K562 (cell line): ENCODE results near the gene POM121. TPM values are rescaled to one million over a fixed set of nuclear protein-coding genes. Genes with fewer than 3 reads are reported as not detected.
"Not testable (repeated sequence)": the region's sequence is repeated elsewhere in the genome, so short reads cannot be mapped to it uniquely, and the experiment has no call there.

Source experiments
- ATAC-seq: fragments of 200-7000 bp; cut with Tn5 transposase; 3 replicates; pipeline ENCODE4 v1.9.1; 2020; ENCODE audit warnings: moderate library complexity
- BruUV-seq: library from RNA; stranded (reverse); fragments of 400-500 nt; replicated peaks from 2 replicates; lab custom pipeline; 2021; lab: Mats Ljungman, UMichigan
- CTCF ChIA-PET: fragments of 300-600 bp; formaldehyde crosslinking; extraction: SDS; loops from one replicate; lab custom pipeline; 2021; ENCODE audit warnings: low intra/inter-chr PET ratio; lab: Yijun Ruan, JAX
- POLR2A ChIA-PET: fragments of 300-600, 350-650 bp; sonication (Branson Sonifier 250); formaldehyde crosslinking; extraction: SDS; loops from one replicate; lab custom pipeline; 2021; ENCODE audit warnings: antibody characterized with exemption, inconsistent platforms; lab: Yijun Ruan, JAX
- DNase-seq, 4 experiments: peaks; one replicate each; pipeline versions ENCODE4 v3.0.0 to v3.0.0-alpha.2; 2011 to 2018; ENCODE audit warnings: low spot score in 3 of 4, mixed read lengths in 3 of 4; ENCODE audit errors: extremely low read depth in 1 of 4
- FAIRE-seq: peaks from 2 replicates; lab custom pipeline; 2011; peaks lifted over from hg19 to GRCh38; lab: Jason Lieb, UNC
- H2AFZ ChIP-seq: 2 replicates; pipeline ENCODE4 v1.6.0; 2011; ENCODE audit warnings: low read depth, low read length, control low read depth, inconsistent platforms
- H3K27ac ChIP-seq: fragments of 200-600 bp; 3 replicates; pipeline ENCODE4 v1.8.0; 2011; ENCODE audit warnings: low read depth, mild to moderate bottlenecking, control low read depth, inconsistent platforms, low read length, moderate library complexity, mixed read lengths; ENCODE audit errors: extremely low read depth
- H3K27me3 ChIP-seq, 2 experiments: fragments of 300-600 bp in 1 of 2; 2 replicates in 1 of 2; 3 replicates in 1 of 2; pipeline versions ENCODE4 v1.6.0 to v1.8.0; 2011; ENCODE audit warnings: inconsistent platforms in 2 of 2, low read length in 2 of 2, mild to moderate bottlenecking in 1 of 2, mixed read lengths in 1 of 2, moderate library complexity in 1 of 2; ENCODE audit not compliant: control insufficient read depth in 2 of 2, insufficient read depth in 2 of 2
- H3K36me3 ChIP-seq: fragments of 300-600 bp; 3 replicates; pipeline ENCODE4 v1.8.0; 2011; ENCODE audit warnings: mild to moderate bottlenecking, low read length, inconsistent platforms; ENCODE audit not compliant: control insufficient read depth, insufficient read depth
- H3K4me1 ChIP-seq, 2 experiments: fragments of 200-600 bp in 1 of 2; replicated peaks in 1 of 2; 2 replicates in 1 of 2; 3 replicates in 1 of 2; pipeline versions ENCODE4 v1.5.1 to v1.8.0; 2011; ENCODE audit warnings: inconsistent platforms in 2 of 2, low read length in 2 of 2, mild to moderate bottlenecking in 1 of 2, mixed read lengths in 1 of 2, moderate library complexity in 1 of 2; ENCODE audit not compliant: control insufficient read depth in 2 of 2, insufficient read depth in 2 of 2
- H3K4me2 ChIP-seq: 2 replicates; pipeline ENCODE4 v1.6.1; 2011; ENCODE audit warnings: low read length, control low read depth, inconsistent platforms, mixed read lengths; ENCODE audit not compliant: insufficient read depth
- H3K4me3 ChIP-seq: fragments of 200-600 bp; sonication (generic), shearing (Covaris generic); 2 replicates; pipeline ENCODE4 v1.5.1; 2016; ENCODE audit warnings: control low read depth, inconsistent platforms
- H3K79me2 ChIP-seq: fragments of 200-600 bp; 3 replicates; pipeline ENCODE4 v1.8.0; 2011; ENCODE audit warnings: low read length, inconsistent platforms; ENCODE audit not compliant: control insufficient read depth, insufficient read depth
- H3K9ac ChIP-seq, 2 experiments: 2 replicates each; pipeline versions ENCODE4 v1.6.0 to v1.6.1; 2011; ENCODE audit warnings: low read depth in 2 of 2, low read length in 2 of 2, control low read depth in 1 of 2, inconsistent platforms in 1 of 2, mild to moderate bottlenecking in 1 of 2, mixed read lengths in 1 of 2; ENCODE audit not compliant: insufficient read depth in 1 of 2
- H3K9me1 ChIP-seq: one replicate; pipeline ENCODE4 v1.6.0; 2011; ENCODE audit warnings: inconsistent platforms, mild to moderate bottlenecking, low read length, moderate library complexity; ENCODE audit not compliant: control insufficient read depth, insufficient read depth
- H3K9me3 ChIP-seq: replicated peaks from 2 replicates; pipeline ENCODE4 v1.5.1; 2011; ENCODE audit warnings: low read depth, low read length, inconsistent platforms; ENCODE audit not compliant: control insufficient read depth, insufficient read depth
- H4K20me1 ChIP-seq: replicated peaks from 2 replicates; pipeline ENCODE4 v1.6.1; 2011; ENCODE audit warnings: low read length, inconsistent platforms, mixed read lengths; ENCODE audit not compliant: control insufficient read depth, insufficient read depth
- ESRRA ChIP-seq: fragments of 450-650 bp; IDR thresholded peaks from 2 replicates; pipeline ENCODE4 v1.6.1; 2014; ENCODE audit warnings: low read depth, mild to moderate bottlenecking, moderate library complexity, borderline replicate concordance
- WGBS: fragments of 100-300 bp; shearing (Covaris generic); methylation state at CpG from one replicate; pipeline ENCODE4 v1.1.6; 2016; ENCODE audit warnings: low coverage, mixed read lengths; ENCODE audit not compliant: insufficient coverage; ENCODE audit errors: missing lambda C conversion rate; 5-methylcytosine and 5-hydroxymethylcytosine counted together
- in situ Hi-C: fragments of 300-500 bp; cut with MboI; formaldehyde crosslinking; loops from 4 replicates; pipeline ENCODE4 v1.15.0; 2018; ENCODE audit warnings: inconsistent platforms, mixed read lengths
- intact Hi-C: fragments of 100-400 bp; cut with micrococcal nuclease; formaldehyde crosslinking; loops from 2 replicates; pipeline ENCODE4 v1.14.2; 2022
- polyA plus RNA-seq, 8 experiments: library from polyadenylated mRNA; depleted of rRNA in 4 of 8; stranded (reverse) in 5 of 8; unstranded in 3 of 8; fragments of >200 nt; fragmentation: Nextera tagmentation in 2 of 8; fragmentation: Illumina TruSeq in 1 of 8; extraction: Ambion mirVana in 2 of 8; extraction: Trizol in 1 of 8; gene quantifications; 2 replicates each; pipeline versions ENCODE4 v1.2.1 to v1.2.3, GENCODE V29; 2011 to 2014; ENCODE audit warnings: inconsistent platforms in 1 of 8, missing spikeins in 1 of 8
- total RNA-seq, 7 experiments: library from RNA; depleted of rRNA in 6 of 7; stranded (reverse); fragments of >200 nt in 6 of 7; fragmentation: Illumina TruSeq in 2 of 7; extraction: Trizol in 2 of 7; gene quantifications; 2 replicates each; pipeline versions ENCODE4 v1.2.1 to v1.2.3, GENCODE V29; 2011 to 2021; ENCODE audit warnings: low replicate concordance in 1 of 7

Gene POM121
- total and polyA plus RNA-seq, 9 of the 15 experiments (the other 6 are each of a cell fraction or from before 2014, with no cell fraction given), result 3.6 to 112 (median 12.5) TPM

DNA sequence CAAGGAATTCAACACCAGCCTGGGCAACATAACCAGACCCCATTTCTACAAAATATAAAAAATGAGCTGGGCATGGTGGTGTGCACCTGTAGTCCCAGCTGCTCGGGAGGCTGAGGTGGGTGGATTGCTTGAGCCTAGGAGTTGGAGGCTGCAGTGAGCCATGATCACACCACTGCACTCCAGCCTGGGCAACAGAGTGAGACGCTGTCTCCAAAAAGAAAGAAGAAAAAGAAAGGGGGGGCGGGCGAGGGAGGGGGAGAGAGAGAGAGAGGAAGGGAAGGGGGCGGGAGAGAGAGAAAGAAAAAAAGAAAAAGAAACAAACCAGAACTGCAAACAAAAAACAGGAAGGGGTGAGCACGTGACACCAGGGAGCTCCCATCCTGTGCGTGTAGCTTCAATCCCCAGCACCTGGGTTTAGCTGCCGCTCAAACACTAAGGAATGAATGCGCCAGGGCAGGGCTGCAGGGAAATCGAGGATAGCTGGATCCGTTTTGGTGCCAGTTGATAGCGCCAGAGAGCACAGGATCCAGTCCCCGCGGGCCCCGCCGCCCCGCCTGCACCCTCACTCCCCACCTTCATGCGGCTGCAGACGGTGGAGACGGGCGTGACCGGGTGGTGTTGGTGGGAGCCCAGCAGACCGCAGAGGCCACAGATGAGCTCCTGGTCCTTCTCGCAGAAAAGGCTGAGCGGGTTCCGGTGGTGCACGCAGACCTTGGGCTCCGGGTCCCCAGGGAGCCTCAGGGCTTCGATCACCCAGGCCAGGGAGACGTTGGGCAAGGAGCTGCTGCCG is 40.5 kb downstream of the POM121 start:
- peak; percentile 30 for ATAC-seq
- CTCF ChIA-PET, in situ Hi-C loops: not testable (repeated sequence)

GRCh38 chr7:72966892-72967291 is 42.0 kb downstream of the POM121 start:
- H3K36me3 ChIP-seq, FAIRE-seq, intact Hi-C loops, H3K79me2 ChIP-seq, H3K4me2 ChIP-seq, BruUV-seq, H2AFZ ChIP-seq, H3K27me3 ChIP-seq, H3K9me1 ChIP-seq, H3K9me3 ChIP-seq, H3K27ac ChIP-seq, H3K9ac ChIP-seq, CTCF ChIA-PET, in situ Hi-C loops, POLR2A ChIA-PET, H4K20me1 ChIP-seq, H3K4me3 ChIP-seq, H3K4me1 ChIP-seq: not testable (repeated sequence)
- ATAC-seq (peak; percentile 67), DNase-seq (peak in 1 of 4 experiments; percentile 7)
- 12% methylated on average over 2 of the region's 3 CpGs for WGBS
- TF ChIP-seq ESRRA, result peak; percentile 46; the same call in 1 of the 2 replicates

More for the DNA sequence above, 40.5 kb downstream of the POM121 start:
- DNase-seq, H3K4me2 ChIP-seq, H3K4me1 ChIP-seq, BruUV-seq, H2AFZ ChIP-seq, H3K27ac ChIP-seq, H3K4me3 ChIP-seq, H3K79me2 ChIP-seq, H3K9me3 ChIP-seq, H4K20me1 ChIP-seq, FAIRE-seq, H3K9me1 ChIP-seq, H3K36me3 ChIP-seq, H3K9ac ChIP-seq, intact Hi-C loops, H3K27me3 ChIP-seq, POLR2A ChIA-PET: not testable (repeated sequence)
- WGBS, result no CpG with 5 or more reads among the region's 31 CpGs
